Measurements from ENCODE around the gene SREBF2. TPM values are rescaled to one million over a fixed set of nuclear protein-coding genes. Genes with fewer than 3 reads are reported as not detected.

SREBF2 gene
- total and polyA plus RNA-seq, 2 of the 8 experiments (the other 6 are each of a cell fraction or from before 2014, with no cell fraction given): 125 to 144 TPM

DNA sequence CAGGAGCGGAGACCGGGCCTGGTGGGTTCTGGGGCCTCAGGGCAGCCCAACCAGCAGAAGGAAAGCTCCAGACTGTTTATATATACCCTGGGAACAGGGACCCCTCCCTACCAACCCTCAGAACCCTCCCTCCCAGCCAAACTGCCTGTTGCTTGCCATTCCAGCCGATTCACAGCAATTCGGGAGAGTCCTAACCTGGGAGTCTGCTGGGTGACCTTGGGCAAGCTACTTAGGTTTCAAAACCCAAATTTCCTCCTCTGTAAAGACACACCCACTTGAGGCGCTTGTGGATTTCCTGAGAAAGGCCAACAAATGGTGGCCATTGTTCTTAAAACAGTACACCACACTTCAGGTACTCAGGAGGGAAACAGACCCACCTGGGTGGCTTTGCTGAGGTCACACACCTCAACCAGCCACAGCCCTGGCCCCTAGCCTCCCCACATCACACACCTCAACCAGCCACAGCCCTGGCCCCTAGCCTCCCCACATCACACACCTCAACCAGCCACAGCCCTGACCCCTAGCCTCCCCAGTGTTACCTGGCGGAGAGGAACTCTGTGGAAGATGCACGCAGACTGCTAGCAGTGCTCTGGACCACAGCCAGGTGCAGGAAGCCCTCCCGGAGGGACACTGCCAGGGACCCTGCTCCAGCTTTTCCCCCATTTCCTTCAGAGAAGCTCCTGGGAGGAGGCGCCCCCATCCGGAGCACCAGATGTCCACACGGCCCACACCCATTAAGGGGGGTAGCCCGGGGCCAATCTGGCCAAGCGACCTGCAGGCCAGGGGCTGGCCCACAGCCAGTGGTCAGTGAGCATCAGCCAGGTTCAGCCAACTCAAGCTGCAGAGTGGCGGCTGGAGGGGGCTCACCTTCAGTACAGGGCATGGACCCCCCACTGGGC is 75.8 kb downstream of the SREBF2 start:
- no peak overlapping the region for H3K4ac ChIP-seq (replicated peaks; ENCODE audit: insufficient read length, low read depth, low read length)
- peaks cover 5 to 28% (median 13%) of the 10 kb centered on the region in 4 experiments; a peak in 5 of 8 replicates for H3K36me3 ChIP-seq (ENCODE audit: control insufficient read depth in 2 of 4, insufficient read depth in 4 of 4, low read length in 3 of 4)
- no peak overlapping the region for H2BK120ac ChIP-seq (replicated peaks; ENCODE audit: low read depth, low read length)
- no peak overlapping the region for H2BK20ac ChIP-seq (ENCODE audit: low read length)
- TF ChIP-seq BACH1 (IDR thresholded peaks at IDR 0.05; ENCODE audit: low read length) (no peak), RAD21 (IDR thresholded peaks at IDR 0.05 in 1 of 2, conservative IDR thresholded peaks at IDR 0.05 in 1 of 2; ENCODE audit: low read depth in 2 of 2, low read length in 2 of 2) (peak in 1 of 2 experiments; percentile 31; a peak in 1 of 4 replicates), TAF7 (optimal IDR thresholded peaks at IDR 0.05; ENCODE audit: borderline replicate concordance, low read depth, low read length) (peak; percentile 30), SRF (IDR thresholded peaks at IDR 0.05; ENCODE audit: low read depth, low read length) (no peak), NANOG (IDR thresholded peaks at IDR 0.05; ENCODE audit: insufficient read depth, low read depth, low read length, poor library complexity, severe bottlenecking) (no peak)
- TF ChIP-seq, protein P1, sequence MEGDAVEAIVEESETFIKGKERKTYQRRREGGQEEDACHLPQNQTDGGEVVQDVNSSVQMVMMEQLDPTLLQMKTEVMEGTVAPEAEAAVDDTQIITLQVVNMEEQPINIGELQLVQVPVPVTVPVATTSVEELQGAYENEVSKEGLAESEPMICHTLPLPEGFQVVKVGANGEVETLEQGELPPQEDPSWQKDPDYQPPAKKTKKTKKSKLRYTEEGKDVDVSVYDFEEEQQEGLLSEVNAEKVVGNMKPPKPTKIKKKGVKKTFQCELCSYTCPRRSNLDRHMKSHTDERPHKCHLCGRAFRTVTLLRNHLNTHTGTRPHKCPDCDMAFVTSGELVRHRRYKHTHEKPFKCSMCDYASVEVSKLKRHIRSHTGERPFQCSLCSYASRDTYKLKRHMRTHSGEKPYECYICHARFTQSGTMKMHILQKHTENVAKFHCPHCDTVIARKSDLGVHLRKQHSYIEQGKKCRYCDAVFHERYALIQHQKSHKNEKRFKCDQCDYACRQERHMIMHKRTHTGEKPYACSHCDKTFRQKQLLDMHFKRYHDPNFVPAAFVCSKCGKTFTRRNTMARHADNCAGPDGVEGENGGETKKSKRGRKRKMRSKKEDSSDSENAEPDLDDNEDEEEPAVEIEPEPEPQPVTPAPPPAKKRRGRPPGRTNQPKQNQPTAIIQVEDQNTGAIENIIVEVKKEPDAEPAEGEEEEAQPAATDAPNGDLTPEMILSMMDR (IDR thresholded peaks at IDR 0.05; ENCODE audit: control extremely low read depth in 1 of 3, insufficient read depth in 1 of 3, low read depth in 1 of 3, low read length in 3 of 3): peak in 1 of 3 experiments; percentile 13; a peak in 1 of 4 replicates
- no peaks in the 10 kb centered on the region for H3K79me2 ChIP-seq (ENCODE audit: control insufficient read depth in 1 of 2, insufficient read depth in 2 of 2, low read length in 2 of 2)
- POLR2A ChIA-PET (ENCODE audit: partially characterized antibody): interaction anchor here (0.9 to 3.5 kb wide), 8 partner anchors 8 to 64 kb away, joined by 3 to 19 read pairs (median 7); partner anchors contain the start of gene TNFRSF13C
- no peak overlapping the region for H3K27ac ChIP-seq (ENCODE audit: low read depth, low read length)
- no peak overlapping the region for H3K23ac ChIP-seq (ENCODE audit: insufficient read length)
- H3K4me3 ChIP-seq (ENCODE audit: extremely low read depth in 1 of 4, insufficient read depth in 2 of 4, low read depth in 3 of 4, low read length in 4 of 4): no peak overlapping the region
- no peak for FAIRE-seq
- H3K79me1 ChIP-seq (ENCODE audit: low read depth, low read length): no peaks in the 10 kb centered on the region
- 81% methylated on average over 13 of the region's 14 CpGs; no CpG with 5 or more reads in 1 of the 2 experiments for WGBS, 2 experiments (ENCODE audit: extremely low coverage in 1 of 2, insufficient coverage in 1 of 2, insufficient read length in 1 of 2, insufficient replicate concordance in 2 of 2, low coverage in 1 of 2, low lambda C conversion rate in 2 of 2, missing lambda C conversion rate in 1 of 2)
- H4K5ac ChIP-seq (ENCODE audit: insufficient read length, low read depth, low read length): no peak overlapping the region
- no peak overlapping the region; the same call in 1 of the 2 replicates for H3K18ac ChIP-seq (ENCODE audit: extremely low read depth, low read length)
- no peak overlapping the region for H2AFZ ChIP-seq (ENCODE audit: low read length)
- H4K91ac ChIP-seq (replicated peaks; ENCODE audit: insufficient read length, low read length): no peak overlapping the region
- H2BK12ac ChIP-seq (ENCODE audit: low read depth, low read length): no peak overlapping the region
- H3K23me2 ChIP-seq (ENCODE audit: low read depth, low read length): peaks cover 2% of the 10 kb centered on the region; the same call in 1 of the 2 replicates
- H3K14ac ChIP-seq (ENCODE audit: insufficient read length): no peak overlapping the region
- H2BK15ac ChIP-seq (ENCODE audit: low read length): no peak overlapping the region
- no peak overlapping the region for H3K4me2 ChIP-seq (ENCODE audit: insufficient read depth in 1 of 2, low read depth in 2 of 2, low read length in 2 of 2)
- H3K27me3 ChIP-seq (replicated peaks in 1 of 4; ENCODE audit: control insufficient read depth in 3 of 4, extremely low read depth in 1 of 4, insufficient read depth in 3 of 4, low read length in 3 of 4): peaks cover 42 to 54% (median 50%) of the 10 kb centered on the region in 4 experiments
- H3K9me3 ChIP-seq (ENCODE audit: insufficient read depth in 2 of 2, low read depth in 1 of 2, low read length in 1 of 2): no peaks in the 10 kb centered on the region; a peak in 1 of 4 replicates
- H4K20me1 ChIP-seq (replicated peaks in 1 of 2; ENCODE audit: control insufficient read depth in 1 of 2, insufficient read depth in 2 of 2, low read length in 2 of 2): peaks cover 21 to 31% of the 10 kb centered on the region in 2 experiments
- DNase-seq (ENCODE audit: low read depth in 1 of 2, low spot score in 2 of 2): peak in 1 of 2 experiments; percentile 69
- H3K9ac ChIP-seq (replicated peaks in 1 of 4; ENCODE audit: extremely low read depth in 1 of 4, low read depth in 3 of 4, low read length in 3 of 4): no peak overlapping the region
- CTCF ChIA-PET (ENCODE audit: partially characterized antibody): interaction anchor here (0.6 to 5.2 kb wide), 9 partner anchors 9 to 212 kb away, joined by 3 to 32 read pairs (median 3); partner anchors contain the start of gene TNFRSF13C
- H2BK5ac ChIP-seq (ENCODE audit: low read depth, low read length): no peak overlapping the region
- H2AK5ac ChIP-seq (ENCODE audit: low read depth, low read length): no peak overlapping the region
- H3K4me1 ChIP-seq (replicated peaks in 1 of 4; ENCODE audit: control insufficient read depth in 3 of 4, insufficient read depth in 4 of 4, low read length in 3 of 4): peaks cover 0 to 28% (median 11%) of the 10 kb centered on the region in 4 experiments; a peak in 6 of 7 replicates
- H3K56ac ChIP-seq (replicated peaks; ENCODE audit: insufficient read length, low read depth, low read length): no peak overlapping the region
- no peak overlapping the region for H4K8ac ChIP-seq (ENCODE audit: extremely low read depth, insufficient read depth, low read length)

All from H1 (cell line).